HEK293 (cell line): Measurements from ENCODE around the gene ZNF319.
"Not testable (repeated sequence)": the region's sequence is repeated elsewhere in the genome, so short reads cannot be mapped to it uniquely, and the experiment has no call there.

Source experiments
- CTCF ChIA-PET: fragments of 350-600 bp; formaldehyde crosslinking; extraction: SDS; loops from one replicate; lab custom pipeline; 2021; ENCODE audit warnings: antibody characterized with exemption; lab: Yijun Ruan, JAX
- POLR2A ChIA-PET: fragments of 300-600 bp; formaldehyde crosslinking; extraction: SDS; loops from one replicate; lab custom pipeline; 2020; ENCODE audit warnings: antibody characterized with exemption, inconsistent platforms; lab: Yijun Ruan, JAX
- H3K27ac ChIP-seq: fragments of 200-500 bp; sonication (Bioruptor generic); 2 replicates; pipeline ENCODE4 v1.5.1; 2014; ENCODE audit warnings: low read depth, low read length, control low read depth, inconsistent platforms; ENCODE audit errors: extremely low read depth
- H3K36me3 ChIP-seq, 2 experiments: fragments of 200-500 bp in 1 of 2; sonication (Bioruptor generic) in 1 of 2; 1 replicate in 1 of 2; 2 replicates in 1 of 2; pipeline ENCODE4 v1.5.1; 2014 to 2017; ENCODE audit warnings: inconsistent platforms in 2 of 2, low read length in 2 of 2; ENCODE audit not compliant: control insufficient read depth in 2 of 2, insufficient read depth in 1 of 2
- H3K4me1 ChIP-seq: fragments of 200-500 bp; sonication (Bioruptor generic); 2 replicates; pipeline ENCODE4 v1.5.1; 2014; ENCODE audit warnings: mild to moderate bottlenecking, low read length, inconsistent platforms; ENCODE audit not compliant: control insufficient read depth, insufficient read depth
- H3K4me3 ChIP-seq: 2 replicates; pipeline ENCODE4 v1.5.1; 2011; ENCODE audit warnings: low read depth, mild to moderate bottlenecking, control low read depth, low read length, moderate library complexity
- H3K9me3 ChIP-seq: fragments of 200-500 bp; sonication (Bioruptor generic); 2 replicates; pipeline ENCODE4 v1.5.1; 2014; ENCODE audit warnings: low read depth, low read length, inconsistent platforms; ENCODE audit not compliant: control insufficient read depth, insufficient read depth
- EGR2 ChIP-seq: fragments of 450-650 bp; formaldehyde crosslinking; IDR thresholded peaks from 2 replicates; pipeline ENCODE4 v1.5.1; 2016; ENCODE audit warnings: low read depth, missing biosample characterization, missing genetic modification characterization
- MEIS1 ChIP-seq: sonication (generic); formaldehyde crosslinking; IDR thresholded peaks from 2 replicates; pipeline ENCODE4 v1.8.1; 2022; ENCODE audit warnings: missing genetic modification reagents, mild to moderate bottlenecking, borderline replicate concordance
- PRDM4 ChIP-seq: fragments of 450-650 bp; formaldehyde crosslinking; IDR thresholded peaks from 2 replicates; pipeline ENCODE4 v1.5.1; 2017; ENCODE audit warnings: missing biosample characterization, missing genetic modification characterization
- RBAK ChIP-seq: fragments of 450-650 bp; formaldehyde crosslinking; IDR thresholded peaks from 2 replicates; pipeline ENCODE4 v1.5.1; 2016; ENCODE audit warnings: missing biosample characterization, missing genetic modification characterization
- ZBTB8A ChIP-seq: fragments of 450-650 bp; formaldehyde crosslinking; IDR thresholded peaks from 2 replicates; pipeline ENCODE4 v1.5.1; 2016; ENCODE audit warnings: missing biosample characterization, missing genetic modification characterization
- ZFHX2 ChIP-seq: fragments of 450-650 bp; formaldehyde crosslinking; conservative IDR thresholded peaks from 2 replicates; pipeline ENCODE4 v1.5.1; 2016; ENCODE audit warnings: missing biosample characterization, missing genetic modification characterization
- ZFP3 ChIP-seq: fragments of 450-650 bp; formaldehyde crosslinking; IDR thresholded peaks from 2 replicates; pipeline ENCODE4 v1.5.1; 2016; ENCODE audit warnings: low read depth, missing biosample characterization, missing genetic modification characterization
- ZNF16 ChIP-seq: fragments of 450-650 bp; formaldehyde crosslinking; IDR thresholded peaks from 2 replicates; pipeline ENCODE4 v1.5.1; 2016; ENCODE audit warnings: low read depth, missing biosample characterization, missing genetic modification characterization
- ZNF214 ChIP-seq: fragments of 450-650 bp; formaldehyde crosslinking; IDR thresholded peaks from 2 replicates; pipeline ENCODE4 v1.5.1; 2017; ENCODE audit warnings: missing biosample characterization, mild to moderate bottlenecking, missing genetic modification characterization, borderline replicate concordance
- ZNF23 ChIP-seq: fragments of 450-650 bp; formaldehyde crosslinking; IDR thresholded peaks from 2 replicates; pipeline ENCODE4 v1.5.1; 2016; ENCODE audit warnings: missing biosample characterization, missing genetic modification characterization, borderline replicate concordance
- ZNF548 ChIP-seq: fragments of 450-650 bp; formaldehyde crosslinking; IDR thresholded peaks from 2 replicates; pipeline ENCODE4 v1.5.1; 2016; ENCODE audit warnings: missing biosample characterization, missing genetic modification characterization
- ZNF549 ChIP-seq: fragments of 450-650 bp; IDR thresholded peaks from 2 replicates; pipeline ENCODE4 v1.5.1; 2018; ENCODE audit warnings: missing biosample characterization, missing genetic modification characterization, mild to moderate bottlenecking, inconsistent platforms, moderate library complexity
- ZNF610 ChIP-seq: fragments of 450-650 bp; formaldehyde crosslinking; IDR thresholded peaks from 2 replicates; pipeline ENCODE4 v1.5.1; 2016; ENCODE audit warnings: missing biosample characterization, missing genetic modification characterization, borderline replicate concordance
- ZNF670 ChIP-seq: fragments of 450-650 bp; formaldehyde crosslinking; IDR thresholded peaks from 2 replicates; pipeline ENCODE4 v1.5.1; 2016; ENCODE audit warnings: missing biosample characterization, missing genetic modification characterization, low read depth
- ZNF704 ChIP-seq: fragments of 450-650 bp; formaldehyde crosslinking; IDR thresholded peaks from 2 replicates; pipeline ENCODE4 v1.5.1; 2016; ENCODE audit warnings: missing biosample characterization, missing genetic modification characterization
- ZNF747 ChIP-seq: fragments of 450-650 bp; formaldehyde crosslinking; IDR thresholded peaks from 2 replicates; pipeline ENCODE4 v1.5.1; 2016; ENCODE audit warnings: missing biosample characterization, missing genetic modification characterization

Gene ZNF319

GRCh38 chr16:57982385-57982784 is 18.1 kb downstream of the ZNF319 start (continued):
- TF ChIP-seq ZNF704 (tag by site-specific recombination) (no peak), ZNF549 (tag by site-specific recombination) (no peak)

- Histone ChIP-seq H3K9me3 (no peaks in the 10 kb centered on the region), H3K4me1 (no peaks in the 10 kb centered on the region; the same call in 1 of the 2 replicates), H3K27ac (no peak overlapping the region), H3K4me3 (no peak overlapping the region), H3K36me3 (no peaks in the 10 kb centered on the region)
- TF ChIP-seq ZNF23 (tag by site-specific recombination): no peak
- TF ChIP-seq ZNF670 (tag by site-specific recombination): no peak
- TF ChIP-seq RBAK (tag by site-specific recombination): no peak
- TF ChIP-seq ZNF747: no peak
- no peak for TF ChIP-seq ZBTB8A (tag by site-specific recombination)
- TF ChIP-seq ZNF610 (tag by site-specific recombination): no peak
- TF ChIP-seq ZFP3: no peak
- no peak for TF ChIP-seq ZFHX2 (tag by site-specific recombination)
- no peak for TF ChIP-seq MEIS1 (CRISPR knock-in tag)
- no peak for TF ChIP-seq ZNF214 (tag by site-specific recombination)
- POLR2A ChIA-PET: interaction anchor here (0.6 kb wide), 1 partner anchor 118 kb away, joined by 5 read pairs; no protein-coding TSS in a partner anchor
- CTCF ChIA-PET: interaction anchor here (0.7 to 1.6 kb wide), 2 partner anchors 9 to 19 kb away, joined by 3 read pairs; partner anchors contain the start of gene ZNF319
Observed at GRCh38 chr16:57981636-57982035, 18.8 kb downstream of the ZNF319 start.

GRCh38 chr16:57979006-57979585 is 21.4 kb downstream of the ZNF319 start:
- Histone ChIP-seq H3K27ac (no peak overlapping the region), H3K36me3 (no peaks in the 10 kb centered on the region), H3K4me1 (no peaks in the 10 kb centered on the region), H3K9me3 (no peaks in the 10 kb centered on the region), H3K4me3 (no peak overlapping the region)
- TF ChIP-seq ZNF548 (tag by site-specific recombination) (no peak), EGR2 (tag by site-specific recombination) (peak; percentile 40; the same call in 1 of the 2 replicates), ZFHX2 (tag by site-specific recombination) (0 out of 2 replicates have a peak, but pooled peaks have one; percentile 9), PRDM4 (tag by site-specific recombination) (no peak), ZNF16 (tag by site-specific recombination) (no peak)
- ChIA-PET CTCF (interaction anchor here (0.6 to 0.7 kb wide), 2 partner anchors 116 to 146 kb away, joined by 3 read pairs; no protein-coding TSS in a partner anchor), POLR2A (no interaction called here)

- H3K4me3 ChIP-seq, H3K4me1 ChIP-seq, POLR2A ChIA-PET, H3K27ac ChIP-seq, H3K36me3 ChIP-seq, H3K9me3 ChIP-seq: not testable (repeated sequence)
- CTCF ChIA-PET: interaction anchor here (0.5 kb wide), 1 partner anchor 81 kb away, joined by 3 read pairs; no protein-coding TSS in a partner anchor
Observed at GRCh38 chr16:57978070-57978465, 22.4 kb downstream of the ZNF319 start.
